Amniotic stem cell (primary cell): ENCODE measurements around the gene CKS2.
"Not testable (repeated sequence)": the region's sequence is repeated elsewhere in the genome, so short reads cannot be mapped to it uniquely, and the experiment has no call there.

Experiments
- DNase-seq: peaks from one replicate; lab custom pipeline; 2025; lab: John Stamatoyannopoulos, UW

The CKS2 gene

DNA sequence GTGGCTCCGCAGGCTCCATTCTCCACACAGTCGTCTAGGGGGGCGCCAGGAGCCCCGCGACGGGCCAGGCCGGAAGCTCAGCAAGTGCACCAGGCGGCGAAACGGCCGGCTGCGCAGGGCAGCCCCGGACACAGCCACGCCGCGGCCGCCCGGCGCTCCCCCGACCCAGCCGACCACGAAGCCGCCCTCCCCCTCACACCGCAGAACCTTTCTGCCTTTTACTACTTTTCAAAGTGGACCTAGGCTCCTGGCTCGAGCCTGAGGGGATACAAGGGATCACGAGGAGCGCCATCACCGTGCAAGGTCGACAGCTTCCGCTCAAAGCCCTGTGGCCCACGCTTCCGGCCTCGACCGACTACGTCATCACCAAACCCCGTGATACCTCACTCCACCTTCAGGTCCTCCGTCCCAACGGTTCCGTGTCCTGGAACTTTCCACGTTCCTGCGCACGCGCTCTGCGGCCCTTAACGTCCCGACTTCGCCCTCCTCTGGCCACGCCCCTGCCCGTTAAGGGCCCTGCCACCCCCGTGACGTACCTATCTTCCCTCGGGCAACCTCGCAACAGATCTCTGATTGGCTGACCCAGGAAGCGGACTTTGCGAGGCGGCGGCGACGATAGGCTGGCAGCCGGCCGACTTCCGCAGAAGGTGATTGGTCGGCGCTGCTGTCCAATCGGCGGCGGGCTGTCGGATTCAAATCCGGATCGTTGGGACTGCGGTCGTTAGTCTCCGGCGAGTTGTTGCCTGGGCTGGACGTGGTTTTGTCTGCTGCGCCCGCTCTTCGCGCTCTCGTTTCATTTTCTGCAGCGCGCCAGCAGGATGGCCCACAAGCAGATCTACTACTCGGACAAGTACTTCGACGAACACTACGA, at the start of gene CKS2:
Gene CKS2 (plus strand): TSS at position 721 of the 871 bp plus-strand sequence. CDS start 98 bp downstream, at position 819.
- DNase-seq = peak; percentile 99

- no peak for DNase-seq
These were observed 37.3 kb upstream of the CKS2 start for GRCh38 chr9:89273528-89274279.

GRCh38 chr9:89274838-89275237, 36.2 kb upstream of the CKS2 start:
- no peak for DNase-seq

GRCh38 chr9:89276040-89276439, 35.0 kb upstream of the CKS2 start:
- not testable (repeated sequence) for DNase-seq

DNA sequence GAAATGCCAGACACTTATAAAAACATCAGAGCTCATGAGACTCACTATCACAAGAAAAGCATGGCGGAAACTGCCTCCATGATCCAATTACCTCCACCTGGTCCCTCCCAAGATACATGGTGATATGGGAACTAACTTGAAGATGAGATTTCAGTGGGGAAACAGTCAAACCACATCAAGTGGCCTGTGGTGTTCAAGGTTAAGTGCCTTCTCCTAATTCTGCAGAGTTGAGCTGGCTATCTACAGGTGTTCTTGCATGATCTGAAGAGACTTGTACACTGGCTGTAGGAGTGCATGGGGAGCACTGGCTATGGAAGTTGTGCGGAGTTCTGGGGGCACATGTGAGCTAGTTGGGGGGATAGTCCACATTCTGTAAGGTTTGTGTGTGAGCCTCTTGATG, 34.0 kb upstream of the CKS2 start:
- no peak for DNase-seq

- DNase-seq = no peak
These were observed 33.5 kb upstream of the CKS2 start for GRCh38 chr9:89277454-89277853.

DNA sequence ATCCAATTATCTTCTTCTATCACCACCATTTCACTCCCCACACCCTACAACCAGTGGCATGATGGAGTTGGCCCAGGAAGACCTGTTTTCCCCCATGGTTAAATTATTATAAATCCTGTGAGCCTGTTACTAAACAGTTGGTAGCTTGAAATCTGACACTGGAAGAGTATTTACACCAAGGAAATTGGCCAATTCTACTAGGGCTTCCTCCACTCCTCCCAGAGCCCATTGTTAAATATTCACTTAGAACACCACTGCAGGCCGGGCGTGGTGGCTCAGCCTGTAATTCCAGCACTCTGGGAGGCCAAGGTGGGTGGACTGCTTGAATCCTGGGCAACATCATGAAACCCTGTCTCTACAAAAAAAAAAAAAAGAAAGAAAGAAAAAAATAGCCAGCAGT, 32.4 kb upstream of the CKS2 start:
- no peak for DNase-seq

GRCh38 chr9:89278997-89279739, 31.8 kb upstream of the CKS2 start:
- no peak for DNase-seq

GRCh38 chr9:89281106-89281505, 29.9 kb upstream of the CKS2 start:
- DNase-seq = no peak

- DNase-seq = not testable (repeated sequence)
These were observed 28.6 kb upstream of the CKS2 start for GRCh38 chr9:89282248-89282968.

- DNase-seq = no peak
These were observed 26.9 kb upstream of the CKS2 start for GRCh38 chr9:89284076-89284475.

- no peak for DNase-seq
These were observed 19.3 kb upstream of the CKS2 start for GRCh38 chr9:89291741-89292140.

DNA sequence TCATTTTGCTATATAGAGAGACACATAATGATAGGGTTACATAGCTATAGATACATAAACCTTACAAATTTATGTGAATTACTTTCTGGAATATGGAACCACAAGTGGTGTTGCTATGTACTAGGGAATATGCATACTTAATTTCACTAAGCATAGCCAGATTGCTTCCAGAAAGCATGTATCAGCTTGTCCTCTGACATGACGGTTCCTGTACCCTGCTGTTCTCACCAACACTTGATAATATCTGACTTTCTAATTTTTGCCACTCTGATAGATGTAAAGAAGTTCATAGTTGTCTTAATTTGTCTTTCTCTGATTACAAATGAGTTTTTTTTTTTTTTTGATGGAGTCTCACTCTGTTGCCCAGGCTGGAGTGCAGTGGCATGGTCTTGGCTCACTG, 18.0 kb upstream of the CKS2 start:
- no peak for DNase-seq

GRCh38 chr9:89295400-89295799, 15.6 kb upstream of the CKS2 start:
- no peak for DNase-seq

GRCh38 chr9:89301996-89302395, 9.0 kb upstream of the CKS2 start:
- DNase-seq = not testable (repeated sequence)

GRCh38 chr9:89304020-89304833, 6.8 kb upstream of the CKS2 start:
- DNase-seq = no peak

- no peak for DNase-seq
These were observed 6.2 kb upstream of the CKS2 start for GRCh38 chr9:89304834-89305188.

- DNase-seq = no peak
These were observed 5.1 kb upstream of the CKS2 start for GRCh38 chr9:89305868-89306267.

DNA sequence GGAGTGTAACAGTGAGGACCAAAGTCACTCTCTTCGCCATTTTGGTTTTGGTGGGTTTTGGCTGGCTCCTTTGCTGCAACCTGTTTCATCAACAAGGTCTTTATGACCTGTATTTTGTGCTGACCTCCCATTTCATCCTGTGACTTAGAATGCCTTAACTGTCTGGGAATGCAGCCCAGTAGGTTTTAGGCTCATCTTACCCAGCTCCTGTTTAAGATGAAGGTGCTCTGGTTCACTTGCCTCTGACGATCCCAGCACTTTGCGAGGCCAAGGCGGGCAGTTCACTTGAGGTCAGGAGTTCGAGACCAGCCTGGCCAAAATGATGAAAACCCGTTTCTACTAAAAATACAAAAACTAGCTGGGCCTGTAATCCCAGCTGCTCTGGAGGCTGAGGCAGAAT, 1.8 kb upstream of the CKS2 start:
- no peak for DNase-seq

DNA sequence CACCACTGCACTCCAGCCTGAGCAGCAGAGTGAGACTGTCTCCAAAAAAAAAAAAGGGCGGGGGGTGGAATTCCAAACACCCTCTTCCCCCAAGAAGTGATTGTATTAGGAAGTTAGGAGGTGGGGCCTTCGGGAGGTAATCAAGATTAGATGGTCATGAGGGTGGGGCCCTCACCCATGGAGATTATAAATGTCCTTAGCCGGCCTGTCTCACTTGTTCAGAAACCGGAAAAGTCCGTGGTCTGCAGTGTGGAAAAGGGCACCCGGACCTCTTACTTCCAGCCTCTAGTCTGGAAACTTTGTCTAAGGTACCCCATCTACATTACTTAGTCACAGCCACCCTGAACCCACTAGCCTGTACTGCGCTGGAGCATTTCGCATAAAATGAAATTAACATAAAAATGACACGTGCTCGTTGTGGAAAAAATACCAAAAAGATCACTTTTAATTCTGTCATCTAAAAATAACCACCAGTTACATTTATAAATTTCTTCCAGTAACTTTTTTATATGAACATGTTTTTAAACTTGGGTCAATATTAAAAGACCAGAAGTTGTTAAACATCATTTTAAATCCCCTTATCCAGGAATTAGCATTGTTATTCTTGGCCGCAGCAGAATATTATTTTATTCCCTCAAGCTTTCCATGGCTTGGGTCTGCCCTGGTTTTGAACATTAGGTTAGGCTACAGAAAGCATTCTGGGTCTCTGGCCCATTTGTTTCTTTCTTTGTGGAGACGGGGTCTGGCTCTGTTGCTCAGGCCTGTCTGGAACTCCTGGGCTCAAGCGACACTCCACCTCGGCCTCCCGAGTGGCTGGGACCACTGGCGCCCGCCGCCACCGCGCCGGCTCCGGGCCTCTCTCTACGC, 1.2 kb upstream of the CKS2 start:
- no peak for DNase-seq
